A549 treated with RU486 at 1 μM for 4 hours (cell line): ENCODE measurements around the gene GALK2. TPM values are rescaled to one million over a fixed set of nuclear protein-coding genes. Genes with fewer than 3 reads are reported as not detected.

Experiments used
- total RNA-seq: library from RNA; stranded (reverse); fragments of 200-300 nt; extraction: Qiagen RNA extraction; gene quantifications from 5 replicates; pipeline ENCODE4 v1.2.3, GENCODE V29; 2022; ENCODE audit warnings: low read depth

Gene GALK2
- total RNA-seq, result 18.1 to 26.8 TPM (median 20.5 TPM) in 5 replicates

DNA sequence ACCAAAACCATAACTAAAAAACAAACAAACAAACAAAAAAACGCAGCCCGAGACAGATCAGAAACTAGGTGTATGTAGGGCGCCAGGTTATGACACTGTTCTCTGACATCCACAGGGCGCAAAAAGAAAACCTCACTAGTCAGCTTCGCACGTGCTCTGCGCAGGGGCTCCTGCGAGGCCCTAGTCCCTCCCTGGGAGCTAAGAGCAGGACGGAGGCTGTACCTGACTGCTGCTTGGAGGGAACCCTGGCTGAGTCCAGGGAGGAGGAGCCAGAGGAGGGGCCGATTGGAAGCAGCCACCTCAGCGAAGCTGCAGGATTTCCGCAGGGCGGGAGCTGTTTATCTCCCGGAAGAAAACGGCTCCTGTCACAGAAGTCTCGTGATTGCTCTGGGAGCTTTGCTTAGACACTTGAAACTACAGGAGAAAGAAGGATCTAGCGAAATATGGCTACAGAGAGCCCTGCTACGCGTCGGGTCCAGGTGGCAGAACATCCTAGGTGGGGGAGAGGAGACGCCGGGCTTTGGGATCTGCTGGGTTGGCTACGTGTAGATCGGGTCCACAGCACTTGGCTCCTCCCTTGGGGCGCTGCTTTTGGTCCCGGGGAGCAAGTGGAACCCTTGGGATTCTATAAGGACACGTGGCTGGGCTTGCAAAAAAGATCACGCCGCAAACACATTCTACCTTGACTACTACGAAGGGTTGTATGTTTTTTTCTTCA is at the start of gene GALK2:
Gene GALK2, plus strand, starts transcription at position 368 of the 718 bp plus-strand sequence. Its CDS starts 76 bp downstream, at position 444.

DNA sequence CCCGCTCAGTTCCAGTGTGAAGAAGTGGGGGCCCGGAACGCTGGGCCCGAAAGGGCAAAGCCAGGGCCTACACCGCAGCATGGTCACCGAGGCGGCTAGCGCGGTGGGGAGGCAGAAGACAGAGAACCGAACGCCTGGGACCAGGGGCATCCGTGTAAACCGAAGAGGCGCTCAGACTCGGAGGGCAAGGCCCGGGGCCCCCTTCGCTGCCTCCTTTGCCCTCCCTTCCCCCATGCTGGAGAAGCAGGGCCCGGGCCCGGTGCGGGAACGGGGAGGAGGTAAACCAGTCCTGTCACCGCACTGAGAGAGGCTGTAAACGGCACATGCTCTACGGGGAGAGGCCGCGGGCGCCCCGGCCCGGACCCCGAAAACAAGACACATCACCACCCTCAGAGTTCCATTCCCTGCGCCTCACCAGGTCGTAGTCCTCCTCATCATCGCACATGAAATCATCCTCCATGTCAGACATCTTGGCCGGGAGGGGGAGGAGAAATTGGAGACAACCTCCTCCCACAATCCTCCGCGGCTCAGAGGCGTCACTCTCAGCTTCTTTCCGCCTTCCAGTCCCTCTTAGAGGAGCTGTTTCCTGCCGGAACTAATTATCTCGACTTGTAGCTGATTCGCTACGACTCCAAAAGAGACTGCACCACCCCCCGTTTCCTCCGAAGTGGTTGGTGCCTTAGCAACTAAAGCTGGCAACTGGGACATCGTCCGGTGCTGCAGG is 14.8 kb upstream of the GALK2 start, which contains the start of gene COPS2:
Gene COPS2, minus strand, starts transcription at position 490 of the 724 bp plus-strand sequence. Its CDS starts 21 bp downstream, at position 469.

Other genes starting within 250 kb of the GALK2 start
- gene SHC4, start 206.3 kb upstream of the GALK2 start, total RNA-seq, result 0.74 to 1.3 TPM (median 0.94 TPM) in 5 replicates
- 3.8 to 9.0 TPM (median 8.3 TPM) in 5 replicates for gene SECISBP2L, start 123.8 kb upstream of the GALK2 start, total RNA-seq
- gene COPS2, start 14.6 kb upstream of the GALK2 start, total RNA-seq, result 24.0 to 108 TPM (median 60.4 TPM) in 5 replicates